ENCODE measurements around the gene PAPSS1. TPM values are rescaled to one million over a fixed set of nuclear protein-coding genes. Genes with fewer than 3 reads are reported as not detected.

PAPSS1 gene
- total and polyA plus RNA-seq, 7 donors: 20.6 to 30.0 (median 25.5) TPM

DNA sequence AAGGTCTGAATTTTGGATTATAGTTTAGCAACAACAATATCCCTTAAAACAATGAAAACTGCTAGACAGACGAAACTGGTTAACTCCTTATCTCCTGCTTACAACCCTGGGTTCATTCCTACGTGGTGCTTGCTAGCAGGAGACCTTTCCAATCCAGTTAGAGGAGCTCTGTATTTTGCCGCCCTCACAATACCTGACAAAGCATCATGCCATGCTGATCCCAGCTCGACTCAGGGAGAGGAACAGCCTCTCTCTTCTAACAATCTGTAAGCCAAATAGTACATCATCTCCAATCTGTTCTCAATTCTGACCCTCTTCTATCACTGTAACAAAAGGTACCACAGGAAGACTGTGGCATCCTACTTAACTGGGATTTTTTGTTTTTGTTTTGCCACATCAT, 74.4 kb downstream of the PAPSS1 start:
- DNase-seq: no peak
- H3K27ac ChIP-seq: no peak overlapping the region
- intact Hi-C loops (cut with DNase I): no loop called here

DNA sequence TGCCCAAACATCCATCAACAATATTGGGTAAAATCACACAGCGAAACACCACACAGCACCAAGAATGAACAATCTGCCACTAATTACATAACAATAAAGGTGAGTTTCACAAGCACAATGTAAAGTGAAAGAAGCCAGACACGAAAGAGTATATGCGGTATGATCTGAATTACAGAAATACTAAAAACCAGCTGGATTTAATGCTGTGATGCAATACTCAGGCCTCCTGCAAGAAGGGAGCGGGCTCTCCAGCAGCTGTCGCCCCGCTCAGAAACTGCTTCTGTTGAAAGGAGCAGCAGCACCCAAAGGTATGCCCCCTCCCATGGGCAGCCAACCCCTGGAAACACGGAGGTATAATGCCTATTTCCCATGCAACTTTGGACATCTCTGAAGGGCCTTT, 77.0 kb downstream of the PAPSS1 start:
- intact Hi-C loops (cut with DNase I): no loop called here
- Histone ChIP-seq H3K36me3 (peaks cover 4 to 13% (median 10%) of the 10 kb centered on the region in 4 donors), H3K27me3 (no peaks in the 10 kb centered on the region), H3K4me3 (no peak overlapping the region), H3K4me1 (peaks cover 0 to 37% (median 23%) of the 10 kb centered on the region in 4 donors), H3K9me3 (no peaks in the 10 kb centered on the region), H3K27ac (peak overlapping the region in 1 of 4 donors; percentile 78)
- no peak for TF ChIP-seq EP300 (IDR thresholded peaks at IDR 0.05)
- TF ChIP-seq, protein P1, sequence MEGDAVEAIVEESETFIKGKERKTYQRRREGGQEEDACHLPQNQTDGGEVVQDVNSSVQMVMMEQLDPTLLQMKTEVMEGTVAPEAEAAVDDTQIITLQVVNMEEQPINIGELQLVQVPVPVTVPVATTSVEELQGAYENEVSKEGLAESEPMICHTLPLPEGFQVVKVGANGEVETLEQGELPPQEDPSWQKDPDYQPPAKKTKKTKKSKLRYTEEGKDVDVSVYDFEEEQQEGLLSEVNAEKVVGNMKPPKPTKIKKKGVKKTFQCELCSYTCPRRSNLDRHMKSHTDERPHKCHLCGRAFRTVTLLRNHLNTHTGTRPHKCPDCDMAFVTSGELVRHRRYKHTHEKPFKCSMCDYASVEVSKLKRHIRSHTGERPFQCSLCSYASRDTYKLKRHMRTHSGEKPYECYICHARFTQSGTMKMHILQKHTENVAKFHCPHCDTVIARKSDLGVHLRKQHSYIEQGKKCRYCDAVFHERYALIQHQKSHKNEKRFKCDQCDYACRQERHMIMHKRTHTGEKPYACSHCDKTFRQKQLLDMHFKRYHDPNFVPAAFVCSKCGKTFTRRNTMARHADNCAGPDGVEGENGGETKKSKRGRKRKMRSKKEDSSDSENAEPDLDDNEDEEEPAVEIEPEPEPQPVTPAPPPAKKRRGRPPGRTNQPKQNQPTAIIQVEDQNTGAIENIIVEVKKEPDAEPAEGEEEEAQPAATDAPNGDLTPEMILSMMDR (IDR thresholded peaks at IDR 0.05): no peak
- no peak for TF ChIP-seq POLR2A (IDR thresholded peaks at IDR 0.05)
- no peak for TF ChIP-seq POLR2AphosphoS5 (IDR thresholded peaks at IDR 0.05)
- no peak for DNase-seq
- WGBS, 2 donors: 87 to 97% methylated on average over 7 of the region's 7 CpGs

More for the DNA sequence above, 74.4 kb downstream of the PAPSS1 start:
- WGBS, 2 donors: 91 to 95% methylated on average over 4 of the region's 4 CpGs
- Histone ChIP-seq H3K4me3 (no peak overlapping the region), H3K27me3 (no peaks in the 10 kb centered on the region), H3K9me3 (no peaks in the 10 kb centered on the region), H3K36me3 (peaks cover 4 to 13% (median 10%) of the 10 kb centered on the region in 4 donors), H3K4me1 (peaks cover 0 to 21% (median 12%) of the 10 kb centered on the region in 4 donors)
- TF ChIP-seq EP300 (IDR thresholded peaks at IDR 0.05): no peak
- TF ChIP-seq, protein P1 (IDR thresholded peaks at IDR 0.05): no peak
- no peak for TF ChIP-seq POLR2A (IDR thresholded peaks at IDR 0.05)
- TF ChIP-seq POLR2AphosphoS5 (IDR thresholded peaks at IDR 0.05): no peak

DNA sequence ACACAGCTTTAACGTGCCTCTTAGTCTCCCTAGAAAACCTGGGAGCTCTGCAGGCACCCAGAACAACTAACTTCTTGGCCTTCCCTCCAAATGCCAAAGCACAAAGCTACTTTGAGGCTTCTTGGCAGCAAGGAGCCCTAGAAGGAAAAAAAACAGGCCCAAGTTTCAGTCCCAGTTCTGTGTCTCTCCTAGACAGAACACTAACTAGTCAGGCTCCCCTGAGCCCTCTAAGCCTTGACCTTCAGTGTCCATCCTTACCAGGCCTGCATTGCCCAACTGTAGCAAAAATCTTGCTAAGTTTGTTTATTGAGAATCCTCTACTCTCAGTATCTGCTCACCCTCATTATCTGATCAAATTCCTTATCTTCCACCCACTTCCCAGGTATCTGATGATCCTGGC, 79.2 kb downstream of the PAPSS1 start:
- intact Hi-C loops (cut with DNase I): no loop called here
- Histone ChIP-seq H3K4me1 (peaks cover 0 to 33% (median 23%) of the 10 kb centered on the region in 4 donors), H3K4me3 (no peak overlapping the region), H3K27ac (peak overlapping the region in 3 of 4 donors; percentile 73 to 78 (median 75)), H3K9me3 (no peaks in the 10 kb centered on the region), H3K27me3 (no peaks in the 10 kb centered on the region), H3K36me3 (peaks cover 4 to 13% (median 10%) of the 10 kb centered on the region in 4 donors)
- DNase-seq: no peak
- 69 to 80% methylated on average over 1 of the region's 1 CpG for WGBS, 2 donors
- TF ChIP-seq, protein P1 (IDR thresholded peaks at IDR 0.05): no peak
- TF ChIP-seq POLR2A (IDR thresholded peaks at IDR 0.05): no peak
- TF ChIP-seq POLR2AphosphoS5 (IDR thresholded peaks at IDR 0.05): no peak
- no peak for TF ChIP-seq EP300 (IDR thresholded peaks at IDR 0.05)

DNA sequence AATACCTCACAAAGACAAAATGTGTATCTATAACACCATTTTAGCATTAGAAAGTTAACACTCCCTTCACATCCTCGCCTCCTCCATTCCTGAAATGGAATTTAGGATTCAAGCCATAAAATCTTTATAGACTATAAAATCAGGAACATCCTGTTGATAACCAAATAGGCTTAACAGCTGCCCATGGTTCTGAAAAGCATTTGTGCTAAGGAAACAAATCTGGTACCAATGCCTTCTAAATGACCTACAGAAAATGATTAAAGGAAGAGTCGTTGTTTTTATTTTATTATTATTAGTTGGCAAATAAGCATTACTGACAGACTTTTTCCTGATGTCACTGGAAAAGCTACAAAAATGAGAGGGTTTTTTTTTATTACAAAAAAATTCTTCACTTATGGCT, 79.8 kb downstream of the PAPSS1 start:
- intact Hi-C loops (cut with DNase I): no loop called here
- Histone ChIP-seq H3K4me3 (no peak overlapping the region), H3K9me3 (no peaks in the 10 kb centered on the region), H3K27ac (peak overlapping the region in 3 of 4 donors; percentile 73 to 78 (median 75)), H3K27me3 (no peaks in the 10 kb centered on the region), H3K4me1 (peaks cover 0 to 33% (median 23%) of the 10 kb centered on the region in 4 donors), H3K36me3 (peaks cover 4 to 13% (median 10%) of the 10 kb centered on the region in 4 donors)
- 18 to 63% methylated on average over 2 of the region's 2 CpGs for WGBS, 2 donors
- no peak for TF ChIP-seq POLR2A (IDR thresholded peaks at IDR 0.05)
- DNase-seq: no peak

DNA sequence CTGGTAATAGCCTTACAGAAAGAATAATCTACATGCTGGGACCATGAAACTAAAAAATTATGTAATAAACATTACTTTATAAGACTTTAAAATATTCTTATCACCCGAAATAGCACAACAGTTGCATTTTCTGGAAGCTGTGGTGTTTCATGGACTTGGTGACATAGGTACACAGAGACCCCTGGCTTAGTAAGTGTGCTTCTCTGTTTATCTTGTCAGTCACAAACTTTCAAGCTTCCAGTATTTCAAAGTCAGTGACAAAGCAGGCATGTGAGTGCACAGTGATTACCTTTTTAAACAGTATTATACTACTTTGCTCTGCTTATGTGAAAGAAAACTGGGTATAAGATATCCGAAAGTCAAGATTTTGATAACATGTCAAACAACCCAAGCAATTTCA, 84.3 kb downstream of the PAPSS1 start:
- WGBS, 2 donors: 88 to 91% methylated on average over 2 of the region's 2 CpGs
- DNase-seq: no peak
- intact Hi-C loops (cut with DNase I): no loop called here

More for the DNA sequence above, 84.3 kb downstream of the PAPSS1 start:
- no peaks in the 10 kb centered on the region for H3K27me3 ChIP-seq
- no peaks in the 10 kb centered on the region for H3K9me3 ChIP-seq
- no peak overlapping the region for H3K27ac ChIP-seq
- H3K4me3 ChIP-seq: no peak overlapping the region
- peaks cover 0 to 31% (median 13%) of the 10 kb centered on the region in 4 donors for H3K4me1 ChIP-seq
- H3K36me3 ChIP-seq: no peaks in the 10 kb centered on the region
- TF ChIP-seq EP300 (IDR thresholded peaks at IDR 0.05) (no peak), POLR2AphosphoS5 (IDR thresholded peaks at IDR 0.05) (no peak), POLR2A (IDR thresholded peaks at IDR 0.05) (no peak)
- TF ChIP-seq, protein P1 (IDR thresholded peaks at IDR 0.05): no peak
